H9 (cell line): ENCODE measurements around the gene APCDD1. TPM values are rescaled to one million over a fixed set of nuclear protein-coding genes. Genes with fewer than 3 reads are reported as not detected.
"Not testable (repeated sequence)": the region's sequence is repeated elsewhere in the genome, so short reads cannot be mapped to it uniquely, and the experiment has no call there.

Experiments used
- DNase-seq: peaks from one replicate; pipeline ENCODE4 v3.0.0-alpha.2; 2017
- H2AFZ ChIP-seq: one replicate; pipeline ENCODE4 v1.6.1; 2013; ENCODE audit warnings: mild to moderate bottlenecking, low read length, control low read depth, moderate library complexity
- H2AK5ac ChIP-seq: 2 replicates; pipeline ENCODE4 v1.6.1; 2013; ENCODE audit warnings: low read length, control low read depth, mixed read lengths; ENCODE audit not compliant: insufficient read length
- H2BK120ac ChIP-seq: one replicate; pipeline ENCODE4 v1.6.1; 2013; ENCODE audit warnings: low read depth, mild to moderate bottlenecking, low read length, control low read depth, inconsistent platforms; ENCODE audit not compliant: poor library complexity, severe bottlenecking
- H2BK12ac ChIP-seq: 2 replicates; pipeline ENCODE4 v1.6.1; 2013; ENCODE audit warnings: low read length, control low read depth, mixed read lengths, low read depth; ENCODE audit not compliant: insufficient read length
- H2BK15ac ChIP-seq: 2 replicates; pipeline ENCODE4 v1.6.1; 2013; ENCODE audit warnings: low read depth, low read length, control low read depth
- H2BK20ac ChIP-seq: one replicate; pipeline ENCODE4 v1.6.1; 2013; ENCODE audit warnings: low read depth, mild to moderate bottlenecking, low read length, control low read depth, inconsistent platforms; ENCODE audit not compliant: poor library complexity, severe bottlenecking
- H2BK5ac ChIP-seq: 2 replicates; pipeline ENCODE4 v1.6.1; 2013; ENCODE audit warnings: low read length, control low read depth, mixed read lengths; ENCODE audit not compliant: insufficient read length
- H3K14ac ChIP-seq: 2 replicates; pipeline ENCODE4 v1.6.1; 2013; ENCODE audit warnings: low read length, control low read depth; ENCODE audit not compliant: insufficient read depth
- H3K18ac ChIP-seq: 2 replicates; pipeline ENCODE4 v1.6.1; 2013; ENCODE audit warnings: low read depth, mild to moderate bottlenecking, mixed read lengths, low read length, control low read depth; ENCODE audit not compliant: insufficient read length
- H3K23ac ChIP-seq: 2 replicates; pipeline ENCODE4 v1.6.1; 2013; ENCODE audit warnings: low read length, control low read depth, mixed read lengths, low read depth; ENCODE audit not compliant: insufficient read length
- H3K23me2 ChIP-seq: 2 replicates; pipeline ENCODE4 v1.6.1; 2013; ENCODE audit warnings: low read depth, mild to moderate bottlenecking, mixed read lengths, low read length, control low read depth; ENCODE audit not compliant: insufficient read length, poor library complexity, severe bottlenecking
- H3K27ac ChIP-seq: 2 replicates; pipeline ENCODE4 v1.5.1; 2013; ENCODE audit warnings: low read length, control low read depth, mixed read lengths, low read depth; ENCODE audit not compliant: insufficient read length
- H3K27me3 ChIP-seq: 2 replicates; pipeline ENCODE4 v1.6.1; 2013; ENCODE audit warnings: low read length, control low read depth, inconsistent platforms; ENCODE audit not compliant: insufficient read depth
- H3K4ac ChIP-seq: 2 replicates; pipeline ENCODE4 v1.6.1; 2013; ENCODE audit warnings: low read depth, mild to moderate bottlenecking, control low read depth, inconsistent platforms, low read length, moderate library complexity
- H3K4me1 ChIP-seq: 2 replicates; pipeline ENCODE4 v1.6.1; 2013; ENCODE audit warnings: low read length, control low read depth, inconsistent platforms; ENCODE audit not compliant: insufficient read depth
- H3K4me2 ChIP-seq: 2 replicates; pipeline ENCODE4 v1.6.1; 2013; ENCODE audit warnings: low read length, control low read depth, mixed read lengths; ENCODE audit not compliant: insufficient read length, insufficient read depth
- H3K56ac ChIP-seq: 2 replicates; pipeline ENCODE4 v1.6.1; 2013; ENCODE audit warnings: low read depth, mild to moderate bottlenecking, mixed read lengths, low read length, control low read depth; ENCODE audit not compliant: insufficient read length
- H3K79me1 ChIP-seq: 2 replicates; pipeline ENCODE4 v1.6.1; 2013; ENCODE audit warnings: low read depth, mild to moderate bottlenecking, moderate library complexity, low read length, control low read depth, inconsistent platforms; ENCODE audit not compliant: insufficient read depth, poor library complexity, severe bottlenecking
- H3K79me2 ChIP-seq: 2 replicates; pipeline ENCODE4 v1.6.1; 2013; ENCODE audit warnings: low read length, control low read depth, inconsistent platforms; ENCODE audit not compliant: insufficient read depth
- H3K9ac ChIP-seq: 2 replicates; pipeline ENCODE4 v1.6.1; 2013; ENCODE audit warnings: low read length, control low read depth, mixed read lengths; ENCODE audit not compliant: insufficient read length; ENCODE audit errors: extremely low read depth
- H3K9me3 ChIP-seq: one replicate; pipeline ENCODE4 v1.6.1; 2013; ENCODE audit warnings: low read depth, low read length, inconsistent platforms; ENCODE audit not compliant: control insufficient read depth
- H3T11ph ChIP-seq: one replicate; pipeline ENCODE4 v1.6.1; 2013; ENCODE audit warnings: mild to moderate bottlenecking, low read length, control low read depth, inconsistent platforms
- H4K20me1 ChIP-seq: one replicate; pipeline ENCODE4 v1.6.1; 2013; ENCODE audit not compliant: control insufficient read depth, insufficient read length, insufficient read depth
- H4K5ac ChIP-seq: 2 replicates; pipeline ENCODE4 v1.6.1; 2013; ENCODE audit warnings: low read depth, mild to moderate bottlenecking, mixed read lengths, low read length, control low read depth; ENCODE audit not compliant: insufficient read length
- H4K8ac ChIP-seq: replicated peaks from 2 replicates; pipeline ENCODE4 v1.6.1; 2013; ENCODE audit warnings: low read length, control low read depth, mixed read lengths, low read depth; ENCODE audit not compliant: insufficient read length
- H4K91ac ChIP-seq: 2 replicates; pipeline ENCODE4 v1.6.1; 2013; ENCODE audit warnings: low read depth, mild to moderate bottlenecking, moderate library complexity, mixed read lengths, low read length, control low read depth; ENCODE audit not compliant: insufficient read length
- H3K27ac Mint-ChIP-seq, 3 experiments: 2 replicates in 2 of 3; 3 replicates in 1 of 3; pipeline ENCODE4 v1.8.0; 2020 to 2021; ENCODE audit warnings: mixed read lengths in 3 of 3, mild to moderate bottlenecking in 1 of 3, moderate library complexity in 1 of 3
- H3K27me3 Mint-ChIP-seq: 2 replicates; pipeline ENCODE4 v1.8.0; 2021; ENCODE audit warnings: low read depth, mild to moderate bottlenecking, moderate library complexity, mixed read lengths
- H3K36me3 Mint-ChIP-seq, 3 experiments: 2 replicates in 2 of 3; 3 replicates in 1 of 3; pipeline ENCODE4 v1.8.0; 2020 to 2021; ENCODE audit warnings: low read depth in 3 of 3, mixed read lengths in 3 of 3; ENCODE audit not compliant: insufficient read depth in 1 of 3
- H3K4me1 Mint-ChIP-seq, 2 experiments: 2 replicates each; pipeline ENCODE4 v1.8.0; 2020; ENCODE audit warnings: mixed read lengths in 2 of 2
- H3K4me3 Mint-ChIP-seq, 2 experiments: 2 replicates in 1 of 2; 3 replicates in 1 of 2; pipeline ENCODE4 v1.8.0; 2020 to 2021; ENCODE audit warnings: mild to moderate bottlenecking in 2 of 2, mixed read lengths in 2 of 2, moderate library complexity in 1 of 2
- H3K9me3 Mint-ChIP-seq, 2 experiments: 2 replicates in 1 of 2; 3 replicates in 1 of 2; pipeline ENCODE4 v1.8.0; 2020; ENCODE audit warnings: mild to moderate bottlenecking in 2 of 2, mixed read lengths in 2 of 2, moderate library complexity in 1 of 2
- CTCF ChIP-seq: fragments of 200-600 bp; sonication (generic); conservative IDR thresholded peaks from 3 replicates; pipeline ENCODE4 v1.8.0; 2021; ENCODE audit warnings: antibody characterized with exemption, mild to moderate bottlenecking
- WGBS: extraction: QIAGEN DNeasy Blood & Tissue Kit; methylation state at CpG from one replicate; pipeline ENCODE4 v1.1.7; 2013; ENCODE audit warnings: missing lambda C conversion rate, low lambda C conversion rate, mixed read lengths; ENCODE audit not compliant: insufficient read length; ENCODE audit errors: extremely low coverage; 5-methylcytosine and 5-hydroxymethylcytosine counted together
- total RNA-seq: library from RNA; stranded (reverse); gene quantifications from 2 replicates; pipeline ENCODE4 v1.2.1, GENCODE V29; 2021

Gene APCDD1
- total RNA-seq, 1 experiment from 2014 or later, result 1.8 TPM

- H2BK120ac ChIP-seq, result no peak overlapping the region
- Mint-ChIP-seq H3K4me1 (no peaks in the 10 kb centered on the region), H3K9me3 (no peaks in the 10 kb centered on the region), H3K27me3 (no peaks in the 10 kb centered on the region), H3K4me3 (no peak overlapping the region), H3K36me3 (peaks cover 17 to 49% (median 43%) of the 10 kb centered on the region in 3 experiments; a peak in 6 of 7 replicates), H3K27ac (no peak overlapping the region)
- H4K20me1 ChIP-seq, result no peaks in the 10 kb centered on the region
- no CpG with 5 or more reads among the region's 2 CpGs for WGBS
- H3K56ac ChIP-seq, result no peak overlapping the region
- H3K23ac ChIP-seq, result no peak overlapping the region
- no peak for DNase-seq
- no peak overlapping the region for H3K9ac ChIP-seq
- H3K23me2 ChIP-seq, result no peaks in the 10 kb centered on the region
- no peak overlapping the region for H2AFZ ChIP-seq
- no peak overlapping the region for H2BK12ac ChIP-seq
- H3T11ph ChIP-seq, result no peak overlapping the region
- H3K9me3 ChIP-seq, result no peaks in the 10 kb centered on the region
- no peak overlapping the region for H3K14ac ChIP-seq
- H3K4me1 ChIP-seq, result no peaks in the 10 kb centered on the region
- H3K4ac ChIP-seq, result no peak overlapping the region
- no peak for TF ChIP-seq CTCF
- no peaks in the 10 kb centered on the region for H3K27me3 ChIP-seq
- H4K91ac ChIP-seq, result no peak overlapping the region
- H3K79me2 ChIP-seq, result no peaks in the 10 kb centered on the region
- H3K27ac ChIP-seq, result no peak overlapping the region
- H3K18ac ChIP-seq, result no peak overlapping the region
- H2BK20ac ChIP-seq, result no peak overlapping the region
- H3K79me1 ChIP-seq, result no peaks in the 10 kb centered on the region
- no peak overlapping the region for H2BK5ac ChIP-seq
- H4K5ac ChIP-seq, result no peak overlapping the region
- no peak overlapping the region for H4K8ac ChIP-seq
- no peak overlapping the region for H2AK5ac ChIP-seq
- H3K4me2 ChIP-seq, result no peak overlapping the region
- H2BK15ac ChIP-seq, result no peak overlapping the region
Measured at GRCh38 chr18:10537765-10538164, 83.3 kb downstream of the APCDD1 start.

DNA sequence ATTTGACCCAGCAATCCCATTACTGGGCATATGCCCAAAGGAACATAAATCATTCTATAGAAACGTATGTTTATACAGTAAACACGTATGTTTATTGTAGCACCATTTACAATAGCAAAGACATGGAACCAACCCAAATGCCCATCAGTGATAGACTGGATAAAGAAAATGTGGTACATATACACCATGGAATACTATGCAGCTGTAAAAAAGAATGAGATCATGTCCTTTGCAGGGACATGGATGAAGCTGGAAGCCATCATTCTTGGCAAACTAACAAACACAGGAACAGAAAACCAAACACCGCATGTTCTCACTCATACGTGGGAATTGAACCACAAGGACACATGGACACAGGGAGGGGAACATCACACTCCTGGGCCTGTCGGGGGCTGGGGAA is 84.7 kb downstream of the APCDD1 start:
- not testable (repeated sequence) for H3K18ac ChIP-seq, H3K4me3 Mint-ChIP-seq, H2AK5ac ChIP-seq, H3K27me3 Mint-ChIP-seq, H2BK12ac ChIP-seq, H4K5ac ChIP-seq, H4K20me1 ChIP-seq, H3K27me3 ChIP-seq, H3K23ac ChIP-seq, H3K14ac ChIP-seq, H4K8ac ChIP-seq, H3K4me1 Mint-ChIP-seq, H3K9ac ChIP-seq, H3K27ac ChIP-seq, H2BK15ac ChIP-seq, DNase-seq, H3K79me2 ChIP-seq, H3K4ac ChIP-seq, H3K79me1 ChIP-seq, H2BK5ac ChIP-seq, H3K27ac Mint-ChIP-seq, H2BK20ac ChIP-seq, H3K56ac ChIP-seq, H3K4me1 ChIP-seq, H2BK120ac ChIP-seq, H3T11ph ChIP-seq, H3K9me3 ChIP-seq, H3K23me2 ChIP-seq, H2AFZ ChIP-seq, H3K4me2 ChIP-seq, H4K91ac ChIP-seq, H3K9me3 Mint-ChIP-seq
- H3K36me3 Mint-ChIP-seq, result peaks cover 18 to 50% (median 50%) of the 10 kb centered on the region in 3 experiments; a peak in 6 of 7 replicates
- WGBS, result no CpG with 5 or more reads among the region's 5 CpGs
